ENCODE measurements around the gene MARK3. TPM values are rescaled to one million over a fixed set of nuclear protein-coding genes. Genes with fewer than 3 reads are reported as not detected.

MARK3 gene
- total and polyA plus RNA-seq, 2 of the 13 experiments (the other 11 are each of a cell fraction or from before 2014, with no cell fraction given) = 47.7 to 56.6 TPM

- TF ChIP-seq GATAD1 (CRISPR knock-in tag; IDR thresholded peaks at IDR 0.05) (peak; percentile 84), FOXO1 (CRISPR knock-in tag; IDR thresholded peaks at IDR 0.05) (no peak), TCF7 (IDR thresholded peaks at IDR 0.05; ENCODE audit: low read depth) (no peak), ZNF570 (CRISPR knock-in tag; IDR thresholded peaks at IDR 0.05; ENCODE audit: borderline replicate concordance) (no peak), KAT8 (CRISPR knock-in tag; IDR thresholded peaks at IDR 0.05) (peak; percentile 85), GPN1 (CRISPR knock-in tag; IDR thresholded peaks at IDR 0.05; ENCODE audit: borderline replicate concordance) (no peak), ZNF513 (CRISPR knock-in tag; conservative IDR thresholded peaks at IDR 0.05) (no peak), ZSCAN30 (CRISPR knock-in tag; IDR thresholded peaks at IDR 0.05) (no peak), ZBTB3 (CRISPR knock-in tag; IDR thresholded peaks at IDR 0.05; ENCODE audit: borderline replicate concordance, low read depth) (no peak), ARID4A (CRISPR knock-in tag; IDR thresholded peaks at IDR 0.05; ENCODE audit: borderline replicate concordance) (peak; percentile 85; the same call in 1 of the 2 replicates), CHD2 (IDR thresholded peaks at IDR 0.05; ENCODE audit: low read depth, low read length) (no peak), MEIS1 (CRISPR knock-in tag; IDR thresholded peaks at IDR 0.05; ENCODE audit: borderline replicate concordance) (0 out of 2 replicates have a peak, but pooled peaks have one; percentile 1), IRF2 (CRISPR knock-in tag; IDR thresholded peaks at IDR 0.05) (peak; percentile 26; the same call in 1 of the 2 replicates), ZSCAN21 (CRISPR knock-in tag; IDR thresholded peaks at IDR 0.05; ENCODE audit: borderline replicate concordance) (no peak; the same call in 1 of the 2 replicates), HBP1 (CRISPR knock-in tag; IDR thresholded peaks at IDR 0.05; ENCODE audit: low read depth) (no peak), SMAD1 (CRISPR knock-in tag; IDR thresholded peaks at IDR 0.05; ENCODE audit: borderline replicate concordance, low read depth) (no peak), SMYD3 (CRISPR knock-in tag; IDR thresholded peaks at IDR 0.05) (no peak)
- TF ChIP-seq, protein P1, sequence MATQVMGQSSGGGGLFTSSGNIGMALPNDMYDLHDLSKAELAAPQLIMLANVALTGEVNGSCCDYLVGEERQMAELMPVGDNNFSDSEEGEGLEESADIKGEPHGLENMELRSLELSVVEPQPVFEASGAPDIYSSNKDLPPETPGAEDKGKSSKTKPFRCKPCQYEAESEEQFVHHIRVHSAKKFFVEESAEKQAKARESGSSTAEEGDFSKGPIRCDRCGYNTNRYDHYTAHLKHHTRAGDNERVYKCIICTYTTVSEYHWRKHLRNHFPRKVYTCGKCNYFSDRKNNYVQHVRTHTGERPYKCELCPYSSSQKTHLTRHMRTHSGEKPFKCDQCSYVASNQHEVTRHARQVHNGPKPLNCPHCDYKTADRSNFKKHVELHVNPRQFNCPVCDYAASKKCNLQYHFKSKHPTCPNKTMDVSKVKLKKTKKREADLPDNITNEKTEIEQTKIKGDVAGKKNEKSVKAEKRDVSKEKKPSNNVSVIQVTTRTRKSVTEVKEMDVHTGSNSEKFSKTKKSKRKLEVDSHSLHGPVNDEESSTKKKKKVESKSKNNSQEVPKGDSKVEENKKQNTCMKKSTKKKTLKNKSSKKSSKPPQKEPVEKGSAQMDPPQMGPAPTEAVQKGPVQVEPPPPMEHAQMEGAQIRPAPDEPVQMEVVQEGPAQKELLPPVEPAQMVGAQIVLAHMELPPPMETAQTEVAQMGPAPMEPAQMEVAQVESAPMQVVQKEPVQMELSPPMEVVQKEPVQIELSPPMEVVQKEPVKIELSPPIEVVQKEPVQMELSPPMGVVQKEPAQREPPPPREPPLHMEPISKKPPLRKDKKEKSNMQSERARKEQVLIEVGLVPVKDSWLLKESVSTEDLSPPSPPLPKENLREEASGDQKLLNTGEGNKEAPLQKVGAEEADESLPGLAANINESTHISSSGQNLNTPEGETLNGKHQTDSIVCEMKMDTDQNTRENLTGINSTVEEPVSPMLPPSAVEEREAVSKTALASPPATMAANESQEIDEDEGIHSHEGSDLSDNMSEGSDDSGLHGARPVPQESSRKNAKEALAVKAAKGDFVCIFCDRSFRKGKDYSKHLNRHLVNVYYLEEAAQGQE (IDR thresholded peaks at IDR 0.05; ENCODE audit: borderline replicate concordance in 1 of 2, low read depth in 1 of 2, low read length in 2 of 2) = no peak
Measured at GRCh38 chr14:103385152-103385928, at the start of gene MARK3 (continued).
